Astrocyte (in vitro differentiated cells and primary cell): ENCODE data around the gene NFS1. TPM values are rescaled to one million over a fixed set of nuclear protein-coding genes. Genes with fewer than 3 reads are reported as not detected.
A peak's percentile ranks its signal among the peaks of the same experiment; 100 is the strongest.

Source experiments
- DNase-seq: peaks from one replicate; pipeline ENCODE4 v3.0.0-alpha.2; 2010; ENCODE audit warnings: low read depth
- FAIRE-seq: peaks from 2 replicates; lab custom pipeline; 2011; peaks lifted over from hg19 to GRCh38; lab: Jason Lieb, UNC
- H2AFZ ChIP-seq: 2 replicates; pipeline ENCODE4 v1.6.0; 2012; ENCODE audit warnings: low read depth, low read length, inconsistent platforms
- H3K27ac ChIP-seq: 2 replicates; pipeline ENCODE4 v1.5.1; 2011; ENCODE audit warnings: low read depth, low read length, inconsistent platforms
- H3K27me3 ChIP-seq: 2 replicates; pipeline ENCODE4 v1.6.0; 2011; ENCODE audit warnings: low read length, inconsistent platforms; ENCODE audit not compliant: insufficient read depth
- H3K36me3 ChIP-seq: 2 replicates; pipeline ENCODE4 v1.5.1; 2011; ENCODE audit warnings: low read length, inconsistent platforms; ENCODE audit not compliant: insufficient read depth
- H3K4me1 ChIP-seq: 2 replicates; pipeline ENCODE4 v1.5.1; 2011; ENCODE audit warnings: low read length, inconsistent platforms; ENCODE audit not compliant: insufficient read depth
- H3K4me2 ChIP-seq: 2 replicates; pipeline ENCODE4 v1.6.0; 2012; ENCODE audit warnings: low read length, inconsistent platforms
- H3K4me3 ChIP-seq: 2 replicates; pipeline ENCODE4 v1.5.1; 2011; ENCODE audit warnings: low read depth, mild to moderate bottlenecking, low read length, inconsistent platforms; ENCODE audit not compliant: insufficient read depth
- H3K79me2 ChIP-seq: 2 replicates; pipeline ENCODE4 v1.6.0; 2012; ENCODE audit warnings: mild to moderate bottlenecking, low read length, inconsistent platforms; ENCODE audit not compliant: insufficient read depth
- H3K9ac ChIP-seq: 2 replicates; pipeline ENCODE4 v1.6.0; 2012; ENCODE audit warnings: mild to moderate bottlenecking, low read length, inconsistent platforms
- H3K9me3 ChIP-seq: 2 replicates; pipeline ENCODE4 v1.5.1; 2012; ENCODE audit warnings: low read depth, mild to moderate bottlenecking, low read length, inconsistent platforms; ENCODE audit not compliant: insufficient read depth
- H4K20me1 ChIP-seq: 2 replicates; pipeline ENCODE4 v1.6.0; 2012; ENCODE audit warnings: low read length, inconsistent platforms; ENCODE audit not compliant: insufficient read depth
- H3K27ac Mint-ChIP-seq: one replicate; pipeline ENCODE4 v1.8.0; 2021; ENCODE audit warnings: mild to moderate bottlenecking, mixed read lengths; ENCODE audit not compliant: unreplicated experiment
- H3K27me3 Mint-ChIP-seq: one replicate; pipeline ENCODE4 v1.8.0; 2021; ENCODE audit warnings: low read depth, mixed read lengths; ENCODE audit not compliant: unreplicated experiment
- H3K36me3 Mint-ChIP-seq: one replicate; pipeline ENCODE4 v1.8.0; 2021; ENCODE audit warnings: low read depth, mixed read lengths; ENCODE audit not compliant: unreplicated experiment
- H3K4me1 Mint-ChIP-seq: one replicate; pipeline ENCODE4 v1.8.0; 2021; ENCODE audit warnings: low read depth, mixed read lengths; ENCODE audit not compliant: unreplicated experiment
- H3K4me3 Mint-ChIP-seq: one replicate; pipeline ENCODE4 v1.8.0; 2021; ENCODE audit warnings: mild to moderate bottlenecking, moderate library complexity, mixed read lengths; ENCODE audit not compliant: unreplicated experiment
- H3K9me3 Mint-ChIP-seq: one replicate; pipeline ENCODE4 v1.8.0; 2021; ENCODE audit warnings: mild to moderate bottlenecking, mixed read lengths; ENCODE audit not compliant: unreplicated experiment
- EZH2 ChIP-seq: IDR thresholded peaks from 2 replicates; pipeline ENCODE4 v1.6.1; 2012; ENCODE audit warnings: mild to moderate bottlenecking, low read length, inconsistent platforms; ENCODE audit not compliant: insufficient read depth
- total RNA-seq: library from RNA; stranded (reverse); gene quantifications from 2 replicates; pipeline ENCODE4 v1.2.1, GENCODE V29; 2021
- TF ChIP-seq, protein P1 (sequence below): IDR thresholded peaks from 2 replicates; pipeline ENCODE4 v1.5.1; 2011; ENCODE audit warnings: low read depth, mild to moderate bottlenecking, inconsistent platforms, low read length, moderate library complexity; ENCODE audit not compliant: insufficient read depth

The NFS1 gene
- total RNA-seq, 1 donor from 2014 or later: 30.3 TPM

DNA sequence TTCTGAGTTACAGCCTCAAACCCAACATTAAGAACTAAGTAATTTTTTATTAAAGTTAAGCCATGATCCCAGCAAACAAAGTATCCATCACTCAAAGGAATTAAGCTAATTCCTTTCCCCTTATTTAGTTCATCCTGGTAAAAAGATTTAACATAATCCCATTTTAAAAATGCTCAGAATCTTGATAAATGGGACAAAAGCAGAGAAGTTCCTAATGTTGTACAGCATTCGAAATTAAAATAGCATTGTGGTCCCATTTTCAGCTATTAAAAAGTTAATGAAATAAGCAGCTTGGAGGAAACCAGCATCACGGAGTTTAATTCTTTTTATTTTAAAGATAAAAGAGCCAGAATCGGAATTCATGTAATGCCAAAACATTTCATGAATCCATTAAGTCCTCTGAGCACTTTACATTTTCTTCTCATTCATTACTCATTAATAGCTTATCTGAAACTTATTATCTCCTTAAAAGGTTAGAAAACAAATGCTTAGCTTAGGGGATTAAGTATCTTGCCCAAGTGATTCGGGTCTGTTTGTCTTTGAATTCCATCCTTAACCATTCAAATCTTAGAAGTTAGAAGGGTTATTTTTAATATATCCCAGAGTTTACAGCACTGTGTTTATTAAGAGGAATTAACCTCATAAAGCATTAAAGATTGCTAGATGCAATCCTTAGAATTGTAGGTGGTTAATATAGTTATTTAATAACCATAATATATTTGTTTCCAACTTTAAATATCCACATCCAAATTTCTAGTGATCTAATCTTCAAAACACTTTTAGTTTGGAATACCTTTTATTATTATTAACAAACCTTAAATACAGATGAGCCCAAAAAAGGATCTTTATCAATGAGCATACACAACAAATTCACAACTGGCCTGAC, 31.7 kb upstream of the NFS1 start:
- Histone ChIP-seq H2AFZ (no peak overlapping the region), H3K9me3 (no peaks in the 10 kb centered on the region), H3K27me3 (no peaks in the 10 kb centered on the region), H3K4me1 (peaks cover 8% of the 10 kb centered on the region), H3K79me2 (peaks cover 97% of the 10 kb centered on the region), H3K36me3 (peaks cover 92% of the 10 kb centered on the region), H3K27ac (no peak overlapping the region), H3K4me3 (no peak overlapping the region), H3K9ac (no peak overlapping the region), H3K4me2 (peak overlapping the region; percentile 14), H4K20me1 (peaks cover 96% of the 10 kb centered on the region)
- TF ChIP-seq, protein P1, sequence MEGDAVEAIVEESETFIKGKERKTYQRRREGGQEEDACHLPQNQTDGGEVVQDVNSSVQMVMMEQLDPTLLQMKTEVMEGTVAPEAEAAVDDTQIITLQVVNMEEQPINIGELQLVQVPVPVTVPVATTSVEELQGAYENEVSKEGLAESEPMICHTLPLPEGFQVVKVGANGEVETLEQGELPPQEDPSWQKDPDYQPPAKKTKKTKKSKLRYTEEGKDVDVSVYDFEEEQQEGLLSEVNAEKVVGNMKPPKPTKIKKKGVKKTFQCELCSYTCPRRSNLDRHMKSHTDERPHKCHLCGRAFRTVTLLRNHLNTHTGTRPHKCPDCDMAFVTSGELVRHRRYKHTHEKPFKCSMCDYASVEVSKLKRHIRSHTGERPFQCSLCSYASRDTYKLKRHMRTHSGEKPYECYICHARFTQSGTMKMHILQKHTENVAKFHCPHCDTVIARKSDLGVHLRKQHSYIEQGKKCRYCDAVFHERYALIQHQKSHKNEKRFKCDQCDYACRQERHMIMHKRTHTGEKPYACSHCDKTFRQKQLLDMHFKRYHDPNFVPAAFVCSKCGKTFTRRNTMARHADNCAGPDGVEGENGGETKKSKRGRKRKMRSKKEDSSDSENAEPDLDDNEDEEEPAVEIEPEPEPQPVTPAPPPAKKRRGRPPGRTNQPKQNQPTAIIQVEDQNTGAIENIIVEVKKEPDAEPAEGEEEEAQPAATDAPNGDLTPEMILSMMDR: no peak
- no peak for TF ChIP-seq EZH2
- no peaks in the 10 kb centered on the region for H3K27me3 Mint-ChIP-seq
- DNase-seq (no peak), FAIRE-seq (no peak)
- H3K4me1 Mint-ChIP-seq: peaks cover 20% of the 10 kb centered on the region
- no peaks in the 10 kb centered on the region for H3K9me3 Mint-ChIP-seq
- H3K36me3 Mint-ChIP-seq: peaks cover 20% of the 10 kb centered on the region
- H3K4me3 Mint-ChIP-seq: no peak overlapping the region
- no peak overlapping the region for H3K27ac Mint-ChIP-seq

DNA sequence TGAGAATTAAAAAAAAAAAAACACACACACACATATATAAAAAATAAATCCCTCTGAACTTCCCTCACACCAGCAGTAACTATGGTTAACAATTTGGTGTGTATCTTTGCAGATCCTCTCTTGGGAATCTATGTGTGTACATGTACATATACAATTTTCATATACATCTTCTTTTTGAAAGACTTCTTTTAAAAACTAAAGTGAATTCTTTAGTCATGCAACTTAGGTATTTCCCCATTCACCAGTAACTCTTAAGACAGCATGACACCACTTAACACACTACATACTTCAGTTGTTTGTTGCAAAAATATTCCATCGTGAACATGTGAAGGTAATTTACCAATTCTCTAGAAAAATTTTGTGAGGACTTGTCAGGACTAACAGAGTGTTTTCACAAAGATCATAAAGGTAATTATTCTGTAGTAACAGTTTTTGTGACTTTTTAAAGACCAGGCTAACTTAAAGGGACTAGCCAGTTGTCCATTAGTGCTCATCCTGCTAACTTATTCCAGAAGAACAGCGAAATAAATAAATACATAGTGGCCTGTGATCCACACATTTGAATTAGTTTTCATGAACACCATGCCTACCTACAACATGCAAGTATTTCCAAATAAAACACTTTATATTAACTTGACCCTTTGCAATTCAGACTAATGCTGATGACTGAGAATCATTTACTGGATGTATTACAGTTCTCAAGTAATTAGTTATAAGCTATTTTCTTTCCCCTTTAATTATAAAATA, 30.9 kb upstream of the NFS1 start:
- DNase-seq: no peak
- peaks cover 97% of the 10 kb centered on the region for H3K79me2 ChIP-seq
- H3K27me3 ChIP-seq: no peaks in the 10 kb centered on the region
- Mint-ChIP-seq H3K4me1 (peaks cover 18% of the 10 kb centered on the region), H3K9me3 (no peaks in the 10 kb centered on the region), H3K4me3 (peak overlapping the region; percentile 57), H3K36me3 (peaks cover 17% of the 10 kb centered on the region), H3K27ac (peak overlapping the region; percentile 12), H3K27me3 (no peaks in the 10 kb centered on the region)
- no peak overlapping the region for H3K27ac ChIP-seq
- peaks cover 96% of the 10 kb centered on the region for H4K20me1 ChIP-seq
- H2AFZ ChIP-seq: no peak overlapping the region
- H3K4me3 ChIP-seq: no peak overlapping the region
- no peaks in the 10 kb centered on the region for H3K9me3 ChIP-seq
- H3K9ac ChIP-seq: no peak overlapping the region
- no peak overlapping the region for H3K4me2 ChIP-seq
- TF ChIP-seq, protein P1: no peak
- TF ChIP-seq EZH2: no peak
- peaks cover 3% of the 10 kb centered on the region for H3K4me1 ChIP-seq
- H3K36me3 ChIP-seq: peaks cover 92% of the 10 kb centered on the region
- FAIRE-seq: no peak
